Upper lobe of left lung (tissue), 4 donors: ENCODE measurements around the gene ABI1.

Source experiments
- CTCF ChIP-seq, 6 experiments: fragments of 450-650 bp in 4 of 6; fragments of 200-600 bp in 2 of 6; sonication (generic) in 2 of 6; IDR thresholded peaks; one replicate each; pipeline ENCODE4 v1.5.1; 2016 to 2019; ENCODE audit warnings: antibody characterized with exemption in 6 of 6
- EP300 ChIP-seq, 4 donors: sonication (generic); formaldehyde crosslinking; IDR thresholded peaks; one replicate each; pipeline ENCODE4 v1.5.1; 2017; ENCODE audit warnings: antibody characterized with exemption in 4 of 4, control low read depth in 2 of 4
- POLR2A ChIP-seq, 4 donors: fragments of 450-650 bp; IDR thresholded peaks; one replicate each; pipeline ENCODE4 v1.5.1; 2016 to 2017; ENCODE audit warnings: antibody characterized with exemption in 4 of 4, mild to moderate bottlenecking in 2 of 4
- POLR2AphosphoS5 ChIP-seq, 2 donors: sonication (generic); formaldehyde crosslinking; IDR thresholded peaks; one replicate each; pipeline ENCODE4 v1.5.1; 2017; ENCODE audit warnings: antibody characterized with exemption in 2 of 2

- TF ChIP-seq CTCF (IDR thresholded peaks at IDR 0.05) (no peak), POLR2AphosphoS5 (IDR thresholded peaks at IDR 0.05) (no peak), EP300 (IDR thresholded peaks at IDR 0.05) (no peak), POLR2A (IDR thresholded peaks at IDR 0.05) (no peak)
These were observed 1.3 kb downstream of the ABI1 start for GRCh38 chr10:26859241-26860101.
